H1 (cell line): ENCODE data around the gene IQCN. TPM values are rescaled to one million over a fixed set of nuclear protein-coding genes. Genes with fewer than 3 reads are reported as not detected.
A peak's percentile ranks its signal among the peaks of the same experiment; 100 is the strongest.

Experiments
- CTCF ChIA-PET: fragments of 300-600 bp; sonication (Branson Sonifier 250); formaldehyde crosslinking; loops from one replicate; lab custom pipeline; 2021; ENCODE audit not compliant: partially characterized antibody; lab: Charles Lee
- POLR2A ChIA-PET: fragments of 300-600 bp; sonication (Branson Sonifier 250); formaldehyde crosslinking; loops from one replicate; lab custom pipeline; 2021; ENCODE audit warnings: inconsistent platforms; ENCODE audit not compliant: partially characterized antibody; lab: Charles Lee
- DNase-seq, 2 experiments: peaks; one replicate each; pipeline versions ENCODE4 v3.0.0 to v3.0.0-alpha.2; 2010 to 2022; ENCODE audit warnings: low spot score in 2 of 2, low read depth in 1 of 2, mixed read lengths in 1 of 2
- FAIRE-seq: peaks from 2 replicates; lab custom pipeline; 2011; peaks lifted over from hg19 to GRCh38; lab: Jason Lieb, UNC
- H2AFZ ChIP-seq: 2 replicates; pipeline ENCODE4 v1.8.1; 2012; ENCODE audit warnings: low read length, inconsistent platforms
- H2AK5ac ChIP-seq: 2 replicates; pipeline ENCODE4 v1.6.1; 2013; ENCODE audit warnings: low read depth, low read length
- H2BK120ac ChIP-seq: replicated peaks from 2 replicates; pipeline ENCODE3; 2013; ENCODE audit warnings: low read depth, low read length, inconsistent platforms
- H2BK12ac ChIP-seq: 2 replicates; pipeline ENCODE4 v1.6.1; 2013; ENCODE audit warnings: low read depth, low read length
- H2BK15ac ChIP-seq: 2 replicates; pipeline ENCODE4 v1.6.1; 2013; ENCODE audit warnings: low read length
- H2BK20ac ChIP-seq: 2 replicates; pipeline ENCODE4 v1.6.1; 2013; ENCODE audit warnings: low read length
- H2BK5ac ChIP-seq: 2 replicates; pipeline ENCODE4 v1.6.1; 2013; ENCODE audit warnings: low read depth, low read length
- H3K14ac ChIP-seq: 2 replicates; pipeline ENCODE4 v1.6.1; 2013; ENCODE audit warnings: inconsistent platforms; ENCODE audit not compliant: insufficient read length
- H3K18ac ChIP-seq: 2 replicates; pipeline ENCODE4 v1.6.1; 2013; ENCODE audit warnings: low read length; ENCODE audit errors: extremely low read depth
- H3K23ac ChIP-seq: 2 replicates; pipeline ENCODE4 v1.6.1; 2013; ENCODE audit warnings: inconsistent platforms; ENCODE audit not compliant: insufficient read length
- H3K23me2 ChIP-seq: 2 replicates; pipeline ENCODE4 v1.6.1; 2013; ENCODE audit warnings: low read depth, low read length
- H3K27ac ChIP-seq: 2 replicates; pipeline ENCODE4 v1.6.1; 2011; ENCODE audit warnings: low read depth, low read length, inconsistent platforms
- H3K27me3 ChIP-seq, 4 experiments: replicated peaks in 1 of 4; 1 replicate in 1 of 4; 2 replicates in 3 of 4; pipeline versions ENCODE4 v1.6.1 to v1.8.1; 2011 to 2013; ENCODE audit warnings: low read length in 3 of 4, mild to moderate bottlenecking in 3 of 4, inconsistent platforms in 2 of 4, mixed read lengths in 2 of 4, moderate library complexity in 1 of 4; ENCODE audit not compliant: control insufficient read depth in 3 of 4, insufficient read depth in 3 of 4; ENCODE audit errors: extremely low read depth in 1 of 4
- H3K36me3 ChIP-seq, 4 experiments: 2 replicates each; pipeline versions ENCODE4 v1.6.1 to v1.8.1; 2011 to 2013; ENCODE audit warnings: mild to moderate bottlenecking in 4 of 4, low read length in 3 of 4, moderate library complexity in 2 of 4, control low read depth in 1 of 4, inconsistent platforms in 1 of 4; ENCODE audit not compliant: insufficient read depth in 4 of 4, control insufficient read depth in 2 of 4
- H3K4ac ChIP-seq: replicated peaks from 2 replicates; pipeline ENCODE3; 2013; ENCODE audit warnings: low read length, low read depth, mixed read lengths, inconsistent platforms; ENCODE audit not compliant: insufficient read length
- H3K4me1 ChIP-seq, 4 experiments: replicated peaks in 1 of 4; 1 replicate in 1 of 4; 2 replicates in 3 of 4; pipeline versions ENCODE4 v1.6.1 to v1.8.1; 2011 to 2013; ENCODE audit warnings: low read length in 3 of 4, inconsistent platforms in 2 of 4, mixed read lengths in 1 of 4; ENCODE audit not compliant: insufficient read depth in 4 of 4, control insufficient read depth in 3 of 4
- H3K4me2 ChIP-seq, 2 experiments: 2 replicates each; pipeline versions ENCODE4 v1.6.1 to v1.8.1; 2011 to 2013; ENCODE audit warnings: low read depth in 2 of 2, low read length in 2 of 2, control low read depth in 1 of 2, inconsistent platforms in 1 of 2, mild to moderate bottlenecking in 1 of 2; ENCODE audit not compliant: insufficient read depth in 1 of 2
- H3K4me3 ChIP-seq, 4 experiments: fragments of 200-600, 300-600 bp in 1 of 4; sonication (generic), shearing (Covaris generic), sonication (Bioruptor Twin) in 1 of 4; 2 replicates each; pipeline versions ENCODE4 v1.5.1 to v1.8.1; 2011 to 2016; ENCODE audit warnings: low read length in 4 of 4, low read depth in 3 of 4, control low read depth in 2 of 4, inconsistent platforms in 2 of 4, mild to moderate bottlenecking in 2 of 4, mixed read lengths in 1 of 4, moderate library complexity in 1 of 4; ENCODE audit not compliant: insufficient read depth in 2 of 4; ENCODE audit errors: extremely low read depth in 1 of 4
- H3K56ac ChIP-seq: replicated peaks from 2 replicates; pipeline ENCODE3; 2013; ENCODE audit warnings: low read depth, mild to moderate bottlenecking, mixed read lengths, low read length, inconsistent platforms; ENCODE audit not compliant: insufficient read length
- H3K79me1 ChIP-seq: 2 replicates; pipeline ENCODE4 v1.6.1; 2013; ENCODE audit warnings: low read depth, low read length, control low read depth
- H3K79me2 ChIP-seq, 2 experiments: 2 replicates each; pipeline versions ENCODE4 v1.6.1 to v1.8.1; 2012 to 2013; ENCODE audit warnings: low read length in 2 of 2, mild to moderate bottlenecking in 2 of 2, inconsistent platforms in 1 of 2; ENCODE audit not compliant: insufficient read depth in 2 of 2, control insufficient read depth in 1 of 2
- H3K9ac ChIP-seq, 4 experiments: replicated peaks in 1 of 4; 1 replicate in 1 of 4; 2 replicates in 3 of 4; pipeline versions ENCODE4 v1.6.1 to v1.8.1; 2011 to 2013; ENCODE audit warnings: low read depth in 3 of 4, low read length in 3 of 4, control low read depth in 2 of 4, mild to moderate bottlenecking in 2 of 4, moderate library complexity in 2 of 4, inconsistent platforms in 1 of 4; ENCODE audit errors: extremely low read depth in 1 of 4
- H3K9me3 ChIP-seq, 2 experiments: 2 replicates each; pipeline versions ENCODE4 v1.6.1 to v1.8.1; 2012 to 2013; ENCODE audit warnings: mild to moderate bottlenecking in 2 of 2, moderate library complexity in 2 of 2, control low read depth in 1 of 2, inconsistent platforms in 1 of 2, low read depth in 1 of 2, low read length in 1 of 2, mixed read lengths in 1 of 2; ENCODE audit not compliant: insufficient read depth in 2 of 2
- H4K20me1 ChIP-seq, 2 experiments: replicated peaks in 1 of 2; 2 replicates each; pipeline versions ENCODE3 to v1.8.1; 2011 to 2013; ENCODE audit warnings: inconsistent platforms in 2 of 2, low read length in 2 of 2, mild to moderate bottlenecking in 1 of 2; ENCODE audit not compliant: insufficient read depth in 2 of 2, control insufficient read depth in 1 of 2
- H4K5ac ChIP-seq: 2 replicates; pipeline ENCODE4 v1.6.1; 2013; ENCODE audit warnings: low read length, low read depth, mixed read lengths, inconsistent platforms; ENCODE audit not compliant: insufficient read length
- H4K8ac ChIP-seq: 2 replicates; pipeline ENCODE4 v1.8.0; 2013; ENCODE audit warnings: mild to moderate bottlenecking, moderate library complexity, low read length, inconsistent platforms; ENCODE audit not compliant: insufficient read depth; ENCODE audit errors: extremely low read depth
- H4K91ac ChIP-seq: replicated peaks from 2 replicates; pipeline ENCODE3; 2013; ENCODE audit warnings: low read length, mixed read lengths, inconsistent platforms; ENCODE audit not compliant: insufficient read length
- TAF1 ChIP-seq: IDR thresholded peaks from 2 replicates; pipeline ENCODE4 v1.6.1; 2011; ENCODE audit warnings: mild to moderate bottlenecking, low read depth, low read length
- TBP ChIP-seq: IDR thresholded peaks from 2 replicates; pipeline ENCODE4 v1.6.1; 2011; ENCODE audit warnings: low read depth, low read length, improper control_type of control experiment
- YY1 ChIP-seq: IDR thresholded peaks from 2 replicates; pipeline ENCODE4 v1.6.1; 2011; ENCODE audit warnings: low read depth, mild to moderate bottlenecking, low read length
- WGBS, 2 experiments: shearing (Covaris generic) in 1 of 2; methylation state at CpG; one replicate each; pipeline versions ENCODE4 v1.1.6 to v1.1.7; 2013 to 2015; ENCODE audit warnings: low lambda C conversion rate in 2 of 2, mixed read lengths in 2 of 2, inconsistent platforms in 1 of 2, low coverage in 1 of 2, missing lambda C conversion rate in 1 of 2; ENCODE audit not compliant: insufficient replicate concordance in 2 of 2, insufficient coverage in 1 of 2, insufficient read length in 1 of 2; ENCODE audit errors: extremely low coverage in 1 of 2, missing lambda C conversion rate in 1 of 2; 5-methylcytosine and 5-hydroxymethylcytosine counted together
- polyA plus RNA-seq, 7 experiments: library from polyadenylated mRNA; depleted of rRNA in 3 of 7; stranded (reverse) in 5 of 7; unstranded in 2 of 7; fragments of >200 nt in 5 of 7; fragments of 200-250 nt in 2 of 7; gene quantifications; 1 replicate in 5 of 7; 2 replicates in 1 of 7; 4 replicates in 1 of 7; pipeline versions ENCODE4 v1.2.1 to v1.2.3, GENCODE V29; 2011 to 2013; ENCODE audit warnings: missing spikeins in 2 of 7, mixed read lengths in 2 of 7
- total RNA-seq: library from RNA; stranded (reverse); fragmentation: NEBNext Ultra II Directional; extraction: Animal tissue kit (Norgen Biotek cat#: 25700); gene quantifications from 2 replicates; pipeline ENCODE4 v1.2.1, GENCODE V29; 2021
- TF ChIP-seq, protein P1 (sequence below): IDR thresholded peaks from 2 replicates; pipeline ENCODE4 v1.6.1; 2012; ENCODE audit warnings: low read length, inconsistent platforms
- TF ChIP-seq, protein P2 (sequence below), 3 experiments: IDR thresholded peaks; 1 replicate in 2 of 3; 2 replicates in 1 of 3; pipeline versions ENCODE4 v1.5.1 to v1.6.1; 2011; ENCODE audit warnings: low read length in 3 of 3, mild to moderate bottlenecking in 3 of 3, inconsistent platforms in 2 of 3, low read depth in 1 of 3, moderate library complexity in 1 of 3; ENCODE audit not compliant: insufficient read depth in 1 of 3; ENCODE audit errors: control extremely low read depth in 1 of 3

IQCN gene
- total and polyA plus RNA-seq, 2 of the 8 experiments (the other 6 are each of a cell fraction or from before 2014, with no cell fraction given) = 0.36 to 1.0 TPM

DNA sequence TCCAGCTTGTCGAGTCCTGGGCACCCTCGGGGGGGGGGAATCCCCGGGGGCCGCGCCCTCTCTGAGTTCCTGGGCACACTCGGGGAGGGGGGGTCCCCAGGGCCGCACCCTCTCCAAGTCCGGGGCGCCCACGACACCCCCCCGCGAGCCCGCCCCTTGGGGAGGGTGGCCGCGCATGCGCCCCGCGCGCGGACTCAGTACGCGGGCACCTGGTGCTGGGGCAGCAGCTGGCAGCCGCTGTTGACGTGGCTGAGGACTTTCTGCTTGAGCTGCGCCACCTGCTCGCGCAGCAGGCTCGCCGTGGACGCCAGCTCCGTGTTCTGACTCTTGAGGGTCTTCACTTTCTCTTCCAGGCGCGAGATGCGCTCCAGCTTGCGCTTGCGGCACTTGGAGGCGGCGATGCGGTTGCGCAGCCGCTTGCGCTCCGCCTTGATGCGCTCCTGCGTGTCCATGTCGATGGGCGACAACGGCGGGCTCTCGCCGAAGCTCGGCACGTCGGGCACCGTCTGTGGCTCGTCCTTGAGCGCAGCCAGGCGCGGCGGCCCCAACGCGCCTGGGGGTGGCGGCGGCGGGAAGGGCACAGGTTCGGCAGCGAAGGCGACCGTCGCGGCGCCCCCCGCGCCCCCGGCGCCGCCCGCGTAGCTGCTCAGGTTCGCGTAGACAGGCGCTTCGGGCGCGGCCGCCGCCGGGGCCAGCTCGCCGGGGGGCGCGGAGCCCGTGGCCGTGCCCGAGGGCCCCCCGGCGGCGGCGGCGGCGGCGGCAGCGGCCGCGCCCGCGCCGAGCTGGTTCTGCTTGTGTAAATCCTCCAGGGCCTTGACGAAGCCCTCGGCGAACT lies 6.2 kb upstream of the IQCN start:
- Histone ChIP-seq H3K9me3 (no peaks in the 10 kb centered on the region), H3K23ac (no peak overlapping the region), H2BK5ac (peak overlapping the region; percentile 90), H3K14ac (no peak overlapping the region), H3K27ac (peak overlapping the region; percentile 84), H3K4me3 (peak overlapping the region; percentile 88 to 99 (median 92)), H4K8ac (peak overlapping the region; percentile 95), H3K36me3 (peaks cover 0 to 5% (median 3%) of the 10 kb centered on the region in 4 experiments; a peak in 3 of 8 replicates), H2AK5ac (0 out of 2 replicates have a peak overlapping the region, but pooled peaks have one; percentile 88), H3K4me1 (peaks cover 4 to 14% (median 8%) of the 10 kb centered on the region in 4 experiments; a peak in 5 of 7 replicates), H3K18ac (peak overlapping the region; percentile 93), H3K56ac (peak overlapping the region; percentile 64), H2BK15ac (no peak overlapping the region), H3K4me2 (peak overlapping the region; percentile 44 to 76), H2AFZ (no peak overlapping the region), H3K79me2 (peaks cover 0 to 28% of the 10 kb centered on the region in 2 experiments; a peak in 3 of 4 replicates), H2BK20ac (no peak overlapping the region), H2BK12ac (peak overlapping the region; percentile 80; the same call in 1 of the 2 replicates), H3K9ac (peak overlapping the region; percentile 95 to 99 (median 96)), H4K5ac (peak overlapping the region; percentile 44), H4K20me1 (peaks cover 9 to 18% of the 10 kb centered on the region in 2 experiments), H4K91ac (peak overlapping the region; percentile 17), H3K23me2 (peaks cover 10% of the 10 kb centered on the region; the same call in 1 of the 2 replicates), H3K27me3 (no peaks in the 10 kb centered on the region), H2BK120ac (no peak overlapping the region), H3K4ac (peak overlapping the region; percentile 89), H3K79me1 (peaks cover 16% of the 10 kb centered on the region; the same call in 1 of the 2 replicates)
- FAIRE-seq = no peak
- WGBS, 2 experiments = 1% methylated on average over 89 of the region's 111 CpGs; no CpG with 5 or more reads in 1 of the 2 experiments
- CTCF ChIA-PET = interaction anchor here (0.8 to 13.6 kb wide), 27 partner anchors 9 to 518 kb away, joined by 3 to 242 read pairs (median 12); partner anchors contain the start of genes LSM4 and SSBP4
- DNase-seq = peak in 1 of 2 experiments; percentile 76
- POLR2A ChIA-PET = interaction anchor here (0.6 to 10.3 kb wide), 52 partner anchors 8 to 330 kb away, joined by 3 to 237 read pairs (median 9); partner anchors contain the start of genes GDF15, IQCN, LRRC25 and LSM4
- TF ChIP-seq, protein P1, sequence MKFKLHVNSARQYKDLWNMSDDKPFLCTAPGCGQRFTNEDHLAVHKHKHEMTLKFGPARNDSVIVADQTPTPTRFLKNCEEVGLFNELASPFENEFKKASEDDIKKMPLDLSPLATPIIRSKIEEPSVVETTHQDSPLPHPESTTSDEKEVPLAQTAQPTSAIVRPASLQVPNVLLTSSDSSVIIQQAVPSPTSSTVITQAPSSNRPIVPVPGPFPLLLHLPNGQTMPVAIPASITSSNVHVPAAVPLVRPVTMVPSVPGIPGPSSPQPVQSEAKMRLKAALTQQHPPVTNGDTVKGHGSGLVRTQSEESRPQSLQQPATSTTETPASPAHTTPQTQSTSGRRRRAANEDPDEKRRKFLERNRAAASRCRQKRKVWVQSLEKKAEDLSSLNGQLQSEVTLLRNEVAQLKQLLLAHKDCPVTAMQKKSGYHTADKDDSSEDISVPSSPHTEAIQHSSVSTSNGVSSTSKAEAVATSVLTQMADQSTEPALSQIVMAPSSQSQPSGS = no peak
- TF ChIP-seq, protein P2, sequence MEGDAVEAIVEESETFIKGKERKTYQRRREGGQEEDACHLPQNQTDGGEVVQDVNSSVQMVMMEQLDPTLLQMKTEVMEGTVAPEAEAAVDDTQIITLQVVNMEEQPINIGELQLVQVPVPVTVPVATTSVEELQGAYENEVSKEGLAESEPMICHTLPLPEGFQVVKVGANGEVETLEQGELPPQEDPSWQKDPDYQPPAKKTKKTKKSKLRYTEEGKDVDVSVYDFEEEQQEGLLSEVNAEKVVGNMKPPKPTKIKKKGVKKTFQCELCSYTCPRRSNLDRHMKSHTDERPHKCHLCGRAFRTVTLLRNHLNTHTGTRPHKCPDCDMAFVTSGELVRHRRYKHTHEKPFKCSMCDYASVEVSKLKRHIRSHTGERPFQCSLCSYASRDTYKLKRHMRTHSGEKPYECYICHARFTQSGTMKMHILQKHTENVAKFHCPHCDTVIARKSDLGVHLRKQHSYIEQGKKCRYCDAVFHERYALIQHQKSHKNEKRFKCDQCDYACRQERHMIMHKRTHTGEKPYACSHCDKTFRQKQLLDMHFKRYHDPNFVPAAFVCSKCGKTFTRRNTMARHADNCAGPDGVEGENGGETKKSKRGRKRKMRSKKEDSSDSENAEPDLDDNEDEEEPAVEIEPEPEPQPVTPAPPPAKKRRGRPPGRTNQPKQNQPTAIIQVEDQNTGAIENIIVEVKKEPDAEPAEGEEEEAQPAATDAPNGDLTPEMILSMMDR (IDR thresholded peaks at IDR 0.05; ENCODE audit: control extremely low read depth in 1 of 3, insufficient read depth in 1 of 3, low read depth in 1 of 3, low read length in 3 of 3) = no peak
- peak; percentile 25; the same call in 1 of the 2 replicates for TF ChIP-seq TAF1
- TF ChIP-seq YY1 = no peak
- TF ChIP-seq TBP = no peak
